ENCODE data around the gene SIRT3.

DNA sequence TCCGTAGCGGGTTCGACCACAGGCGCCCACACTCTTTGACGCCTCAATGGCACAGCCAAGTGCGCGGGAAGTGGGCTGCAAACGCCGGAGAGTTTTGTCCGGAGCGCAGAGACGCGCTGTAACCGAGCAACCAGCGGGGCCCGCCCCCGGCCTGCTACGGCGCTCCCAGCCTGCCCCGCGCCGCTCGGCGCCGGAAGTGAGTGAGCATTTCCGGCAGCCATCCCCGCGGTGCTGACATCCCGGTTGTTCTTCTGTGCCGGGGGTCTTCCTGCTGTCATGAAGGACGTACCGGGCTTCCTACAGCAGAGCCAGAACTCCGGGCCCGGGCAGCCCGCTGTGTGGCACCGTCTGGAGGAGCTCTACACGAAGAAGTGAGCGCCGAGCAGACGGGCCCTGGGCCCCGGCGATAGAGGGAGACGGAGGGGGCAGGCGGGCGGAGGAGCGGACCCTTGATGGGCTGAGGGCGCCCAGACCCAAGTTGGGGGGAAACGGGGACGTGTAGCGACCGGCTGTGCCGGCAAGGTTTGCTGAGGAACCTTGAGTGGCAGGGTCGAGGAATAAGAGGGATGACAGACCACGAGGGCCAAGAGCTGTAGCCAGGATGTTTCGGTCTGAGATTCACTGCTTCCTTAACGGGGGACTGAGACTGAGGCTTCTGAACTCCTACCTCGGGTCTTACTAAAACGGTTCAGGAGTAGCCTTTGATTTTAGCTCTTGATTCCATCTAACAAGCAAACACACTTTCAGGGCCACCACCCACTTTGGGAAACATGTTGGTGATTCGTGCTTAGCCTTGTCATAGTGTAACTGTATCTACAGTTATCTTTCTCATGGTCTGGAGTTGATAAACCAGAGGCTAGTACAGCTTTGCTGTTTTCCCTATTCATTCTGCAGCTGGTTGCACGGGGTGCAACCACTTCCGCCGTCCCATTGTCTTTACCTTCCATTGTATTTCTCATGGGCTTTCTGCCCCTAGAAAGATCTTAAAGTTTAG, 929 bp upstream of the SIRT3 start, which contains the start of gene PSMD13:
- TF ChIP-seq CTCF (IDR thresholded peaks at IDR 0.05 in 4 of 5, conservative IDR thresholded peaks at IDR 0.05 in 1 of 5) (no peak), POLR2A (IDR thresholded peaks at IDR 0.05) (peak; percentile 71 to 94)

Data from gastrocnemius medialis (tissue), 4 donors.